Effector CD8-positive, alpha-beta T cell (primary cell): ENCODE data around the gene MRE11.
"Not testable (repeated sequence)": the region's sequence is repeated elsewhere in the genome, so short reads cannot be mapped to it uniquely, and the experiment has no call there.

ENCODE experiments used
- DNase-seq: peaks from one replicate; lab custom pipeline; 2025; lab: John Stamatoyannopoulos, UW

Gene MRE11

DNA sequence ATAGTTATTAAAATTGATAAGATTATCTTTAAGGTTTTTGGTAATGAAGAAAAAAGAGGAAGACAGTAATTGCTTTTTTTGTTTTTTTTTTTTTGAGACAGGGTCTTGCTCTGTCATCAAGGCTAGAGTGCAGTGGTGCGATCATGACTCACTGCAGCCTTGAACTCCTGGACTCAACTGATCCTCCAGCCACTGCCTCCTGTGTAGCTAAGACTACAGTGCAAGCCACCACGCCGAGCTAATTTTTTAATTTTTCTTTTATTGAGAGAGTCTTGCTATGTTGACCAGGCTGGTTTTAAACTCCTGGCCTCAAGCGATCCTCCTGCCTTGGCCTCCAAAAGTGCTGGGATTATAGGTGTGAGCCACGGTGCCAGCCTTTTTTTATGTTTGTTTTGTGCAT is 12.9 kb upstream of the MRE11 start:
- DNase-seq = not testable (repeated sequence)

DNA sequence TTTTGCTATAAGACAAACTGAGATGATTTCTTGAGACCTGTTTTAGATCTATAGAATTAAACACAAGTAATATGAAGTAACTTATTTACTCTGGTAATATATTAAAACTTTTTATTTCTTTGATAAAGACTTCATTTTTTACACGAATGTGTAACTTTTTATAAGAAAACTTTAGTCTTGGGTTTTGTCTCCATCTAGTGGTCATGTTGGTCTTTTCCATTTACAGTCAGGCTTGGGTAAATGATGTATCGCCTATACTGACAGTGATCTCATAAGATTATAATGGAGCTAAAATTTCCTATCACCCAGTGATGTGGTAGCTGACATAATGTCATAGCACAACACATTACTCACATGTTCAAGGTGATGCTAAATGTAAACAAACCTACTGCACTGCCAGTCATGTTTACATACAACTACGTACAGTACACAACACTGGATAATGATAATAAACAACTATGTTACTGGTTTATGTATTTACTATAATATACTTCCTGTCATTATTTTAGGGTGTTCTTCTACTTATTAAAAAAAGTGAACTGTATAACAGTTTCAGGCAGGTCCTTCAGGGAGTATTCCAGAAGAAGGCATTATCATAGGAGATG is 11.1 kb upstream of the MRE11 start:
- no peak for DNase-seq

DNA sequence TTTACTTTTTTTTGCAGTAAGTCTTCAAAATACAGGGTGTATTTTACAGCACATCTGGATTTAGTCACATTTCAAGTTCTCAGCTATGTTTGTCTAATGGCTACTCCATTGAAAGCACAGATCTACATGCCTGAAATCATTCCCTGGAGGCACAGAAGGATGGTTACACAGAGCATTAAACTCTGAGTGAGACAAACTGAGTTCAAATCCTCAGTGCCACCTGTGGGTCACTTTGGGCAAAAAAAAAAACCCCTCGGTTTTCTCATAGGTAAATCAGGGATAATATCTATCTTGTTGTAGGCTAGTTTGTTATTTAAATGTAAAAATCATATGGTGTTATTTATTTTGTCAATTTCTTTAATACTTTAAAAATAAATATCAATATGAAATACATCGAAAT is 7.9 kb upstream of the MRE11 start:
- DNase-seq = no peak

DNA sequence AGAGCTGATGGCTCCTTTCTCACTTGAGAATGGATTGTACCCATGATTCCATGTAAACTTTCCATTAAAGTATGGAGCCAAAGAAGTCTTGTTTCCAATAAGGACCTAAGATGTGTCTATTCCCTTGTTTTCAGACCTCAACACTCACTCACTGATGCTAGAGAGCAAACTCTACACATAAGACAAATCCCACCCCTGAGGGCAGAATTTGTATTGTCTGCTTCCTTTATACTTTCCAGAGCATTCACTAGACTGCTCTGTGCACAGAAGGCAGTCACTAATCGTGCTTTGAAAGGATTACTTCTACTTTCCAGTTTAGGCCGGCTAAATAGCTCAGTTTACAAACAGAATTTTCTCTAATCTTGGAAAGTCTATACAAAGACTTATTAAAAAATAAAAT is 6.5 kb upstream of the MRE11 start:
- DNase-seq = no peak

DNA sequence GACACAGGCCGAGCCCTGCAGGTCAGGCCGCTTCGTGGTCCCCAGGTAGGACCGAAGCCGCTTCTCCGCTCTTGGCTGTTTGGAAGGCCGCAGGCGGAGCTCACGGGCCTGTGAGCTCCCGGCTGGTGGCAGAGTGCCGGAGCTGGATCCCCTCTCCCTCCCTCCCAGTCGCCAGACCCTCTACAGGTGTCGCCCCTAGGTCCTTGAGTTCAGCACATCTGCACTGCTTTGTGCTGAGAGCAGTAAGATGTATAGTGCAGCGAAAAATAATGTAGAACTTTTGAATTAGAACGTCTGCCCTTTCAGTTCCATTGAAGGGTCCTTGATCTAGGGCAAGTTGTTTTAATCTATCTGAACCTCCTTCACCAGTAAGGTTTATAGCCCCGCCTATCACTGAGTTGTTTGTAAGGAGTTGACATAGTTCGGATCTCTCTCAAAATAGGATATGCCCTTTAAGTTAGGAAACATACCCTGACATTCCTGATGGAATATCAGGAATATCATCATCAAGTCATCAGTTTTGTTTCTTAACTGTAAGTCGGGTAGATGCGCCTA is 559 bp upstream of the MRE11 start:
- no peak for DNase-seq

DNA sequence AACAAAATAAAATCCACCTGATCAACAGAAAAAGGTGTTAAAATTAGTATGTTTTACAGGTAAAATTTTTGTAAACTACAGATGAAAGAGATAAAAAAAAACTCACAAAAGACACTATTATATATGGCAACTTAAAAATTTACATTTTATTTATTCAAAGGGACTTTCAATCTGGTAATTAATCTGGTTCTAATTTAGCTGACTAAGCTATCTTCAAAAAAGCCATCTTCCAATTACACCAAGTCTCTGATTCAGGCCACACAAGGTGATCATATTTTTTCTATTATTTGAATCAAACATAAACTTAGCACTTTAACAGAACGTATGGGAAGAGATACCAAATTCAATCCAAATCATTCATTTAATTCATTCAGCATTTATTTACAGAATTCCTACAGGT is 7.6 kb downstream of the MRE11 start:
- no peak for DNase-seq

DNA sequence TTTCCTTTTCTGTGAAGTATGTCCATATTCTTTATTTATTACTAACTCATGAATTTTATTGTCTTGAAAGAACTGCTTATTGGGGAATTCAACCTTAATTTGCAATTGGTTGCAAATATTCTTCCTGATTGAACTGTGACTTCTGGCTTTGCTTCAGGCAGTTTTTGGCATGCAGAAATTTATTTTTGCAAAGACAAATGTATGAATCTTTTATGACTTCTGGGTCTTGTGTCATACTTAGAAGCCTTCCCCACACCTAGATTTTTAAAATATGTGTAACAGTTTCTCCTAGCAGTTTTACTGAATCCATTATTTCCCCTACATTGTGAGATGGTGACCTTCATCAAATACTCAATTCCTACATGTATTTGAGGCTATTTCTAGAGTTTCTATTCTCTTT is 12.3 kb downstream of the MRE11 start:
- no peak for DNase-seq

DNA sequence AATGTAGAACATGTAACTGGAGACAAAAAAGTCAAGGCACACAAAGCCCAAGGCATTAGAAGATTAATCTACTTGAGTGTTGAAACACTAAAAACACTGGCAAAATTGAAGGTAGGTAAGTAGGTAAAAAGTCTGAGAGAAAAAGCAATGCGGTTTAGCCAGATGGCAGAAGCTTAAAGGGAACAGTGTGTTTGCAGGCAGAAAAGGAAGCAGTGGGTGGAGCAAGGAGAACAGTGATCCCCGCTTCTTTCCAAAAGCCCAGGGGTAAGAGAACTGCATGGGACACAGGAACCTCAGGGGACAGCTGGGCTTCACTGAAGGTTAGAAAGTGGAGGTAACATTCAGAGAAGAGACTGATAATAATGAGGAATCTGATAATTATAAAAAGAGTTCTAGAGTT is 16.0 kb downstream of the MRE11 start:
- DNase-seq = no peak

DNA sequence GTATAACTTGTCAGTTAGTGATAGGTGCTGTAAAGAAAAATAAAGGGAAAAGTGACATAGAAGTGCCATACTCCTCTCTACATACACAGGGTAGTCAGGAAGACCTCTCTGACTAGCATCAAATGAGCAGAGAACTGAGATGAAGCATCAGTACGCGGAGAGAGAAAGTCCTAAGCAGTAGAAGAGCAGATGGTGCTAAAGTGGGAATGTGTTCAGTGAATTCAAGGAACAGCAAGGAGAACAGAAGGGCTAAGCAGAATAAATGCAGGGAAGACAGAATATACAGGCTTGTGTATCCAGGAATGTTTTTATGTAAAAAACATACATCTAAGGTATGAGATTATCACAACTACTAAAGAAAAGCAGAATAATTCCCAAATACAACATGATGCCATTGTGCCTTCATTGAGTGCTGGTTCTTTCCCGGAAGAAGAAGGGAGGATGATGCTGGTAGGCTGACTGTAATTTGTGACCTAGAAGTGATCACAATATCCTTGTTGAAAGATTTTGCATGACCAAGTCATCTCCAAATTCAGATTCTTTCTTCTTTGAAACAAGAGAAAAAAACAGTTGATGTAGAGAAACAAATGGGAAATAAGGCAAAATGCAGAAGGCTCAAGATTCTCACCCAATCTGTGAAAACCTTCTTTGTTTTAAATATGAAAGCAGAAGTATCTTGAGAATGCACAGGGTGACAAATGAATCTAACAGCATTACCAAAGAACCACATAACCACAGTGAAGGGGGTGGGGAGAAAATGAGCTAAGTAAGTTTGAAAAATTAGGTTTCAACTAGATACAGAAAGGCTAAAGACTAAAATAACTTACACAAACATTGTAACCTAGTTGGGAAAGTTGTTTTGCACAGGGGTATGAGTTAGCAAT is 20.5 kb downstream of the MRE11 start:
- no peak for DNase-seq

DNA sequence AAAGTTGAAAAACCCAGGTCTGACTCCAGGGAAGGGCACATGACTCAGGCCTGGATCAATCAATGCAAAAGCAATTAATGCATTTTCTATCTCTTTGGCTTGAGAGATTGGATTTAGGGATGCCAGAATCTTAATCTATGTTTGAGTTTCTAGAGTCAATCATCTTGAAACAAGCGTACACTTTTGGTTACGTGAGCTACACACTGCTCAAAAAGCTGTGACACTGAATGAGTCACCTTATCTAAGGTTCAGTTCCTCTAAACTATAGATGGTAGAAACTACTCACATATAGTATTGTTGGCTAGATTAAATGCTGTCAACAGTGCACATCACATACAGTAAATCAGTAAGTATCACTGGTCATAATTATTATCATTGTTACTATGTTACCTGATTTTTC is 24.2 kb downstream of the MRE11 start:
- DNase-seq = no peak

DNA sequence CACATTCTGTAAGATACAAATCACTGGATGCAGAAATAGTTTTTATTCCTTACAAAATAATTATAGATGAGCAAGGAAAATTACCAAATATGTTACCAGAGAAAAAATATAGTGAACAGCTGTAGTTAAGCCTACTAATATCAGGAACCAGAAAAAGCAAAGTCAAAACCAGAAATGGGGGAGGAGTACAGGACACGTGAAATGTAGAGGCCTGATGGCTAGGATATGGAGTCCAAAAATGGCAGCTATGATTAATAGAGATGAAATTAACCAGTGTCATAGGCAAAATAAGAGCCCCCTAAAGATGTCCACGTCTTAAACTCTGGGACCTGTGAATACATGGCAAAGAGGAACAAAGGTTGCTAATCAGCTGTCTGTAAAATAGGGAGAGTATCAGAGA is 34.1 kb downstream of the MRE11 start:
- no peak for DNase-seq

DNA sequence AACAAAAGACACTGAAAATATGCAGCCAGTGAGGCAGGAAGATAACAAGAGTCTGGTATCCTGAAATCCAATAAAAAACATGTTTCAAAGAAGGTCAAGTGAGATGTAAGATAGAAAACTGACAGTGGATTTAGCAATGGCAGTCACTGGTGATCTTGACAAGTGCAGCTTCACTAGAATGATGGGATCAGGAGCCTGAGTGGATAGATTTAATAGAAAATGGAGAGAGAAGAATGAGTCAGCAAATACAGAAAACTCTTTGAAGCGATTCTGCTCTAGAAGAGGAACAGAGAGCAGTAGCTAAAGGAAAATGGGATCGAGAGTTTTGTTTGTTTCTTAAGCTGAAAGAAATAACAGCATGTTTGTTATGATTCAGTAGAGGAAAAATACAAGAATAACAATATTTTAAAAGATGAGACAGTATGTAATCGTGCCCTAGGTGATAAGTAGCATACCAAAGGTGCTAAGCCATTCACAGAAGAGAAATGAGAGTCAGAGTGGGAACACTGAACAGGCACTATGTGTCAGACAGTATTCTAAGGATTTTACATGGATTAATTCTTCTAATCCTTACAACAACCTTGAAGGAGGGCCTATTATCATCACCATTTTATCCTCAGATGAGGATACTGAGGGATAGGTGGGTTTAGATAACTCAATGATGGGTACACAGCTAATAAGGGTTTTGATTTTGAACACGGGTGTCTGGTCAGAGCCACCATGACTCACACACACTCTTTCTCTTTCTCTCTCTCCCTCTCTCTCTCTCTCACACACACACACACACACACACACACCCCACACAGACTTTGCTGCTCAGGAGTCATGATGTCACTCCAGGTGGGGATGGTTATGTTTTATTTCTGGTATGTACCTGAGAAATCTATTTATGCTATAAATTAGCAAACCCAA is 36.3 kb downstream of the MRE11 start:
- no peak for DNase-seq

DNA sequence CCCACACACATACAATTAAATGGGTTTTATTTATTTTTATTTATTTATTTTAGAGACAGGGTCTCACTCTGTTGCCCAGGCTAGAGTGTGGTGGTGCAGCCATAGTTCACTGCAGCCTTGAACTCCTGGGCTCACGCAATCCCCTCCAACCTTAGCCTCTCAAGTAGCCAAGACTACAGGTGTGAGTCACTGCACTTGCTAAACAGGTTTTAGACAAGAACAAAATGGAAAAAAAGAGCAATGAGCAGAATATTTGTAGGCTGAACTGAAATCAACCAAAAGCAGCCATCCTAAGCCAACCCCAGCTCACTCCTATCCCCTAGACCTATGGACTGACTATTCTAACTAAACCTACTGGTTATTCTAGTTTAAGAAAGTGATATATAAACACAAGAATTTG is 37.8 kb downstream of the MRE11 start:
- no peak for DNase-seq

DNA sequence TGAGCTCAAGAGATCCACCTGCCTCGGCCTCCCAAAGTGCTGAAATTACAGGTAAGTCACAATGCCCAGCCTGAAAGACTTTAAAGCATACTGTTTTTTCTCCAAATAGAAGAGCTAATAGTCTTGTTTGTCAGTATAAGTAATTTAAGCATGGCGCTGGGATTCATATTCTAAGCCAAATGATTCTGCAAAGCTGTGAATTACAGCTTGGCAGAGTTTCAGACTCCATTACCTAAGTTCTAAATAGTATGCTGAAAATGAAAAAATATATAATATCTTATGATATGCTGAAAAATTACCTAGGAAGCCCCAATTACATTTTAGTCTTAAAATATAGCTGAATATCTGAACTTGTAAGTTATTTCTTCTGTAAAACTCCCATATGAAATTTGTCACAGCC is 39.3 kb downstream of the MRE11 start:
- no peak for DNase-seq

DNA sequence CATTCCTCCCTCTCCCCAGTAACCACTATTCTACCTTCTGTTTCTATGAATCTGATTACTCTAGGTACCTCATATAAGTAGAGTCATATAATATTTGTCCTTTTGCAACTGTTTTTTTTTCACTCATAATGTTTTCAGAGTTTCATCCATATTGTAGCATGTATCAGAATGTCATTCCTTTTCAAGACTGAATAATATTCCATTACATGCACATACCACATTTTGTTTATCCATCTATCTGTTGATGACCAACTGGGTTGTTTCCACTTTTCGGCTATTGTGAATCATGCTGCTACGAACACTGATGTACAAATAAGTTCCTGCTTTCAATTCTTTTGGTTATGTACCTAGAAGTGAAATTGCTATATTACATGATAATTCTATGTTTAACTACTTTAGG is 40.7 kb downstream of the MRE11 start:
- DNase-seq = no peak

DNA sequence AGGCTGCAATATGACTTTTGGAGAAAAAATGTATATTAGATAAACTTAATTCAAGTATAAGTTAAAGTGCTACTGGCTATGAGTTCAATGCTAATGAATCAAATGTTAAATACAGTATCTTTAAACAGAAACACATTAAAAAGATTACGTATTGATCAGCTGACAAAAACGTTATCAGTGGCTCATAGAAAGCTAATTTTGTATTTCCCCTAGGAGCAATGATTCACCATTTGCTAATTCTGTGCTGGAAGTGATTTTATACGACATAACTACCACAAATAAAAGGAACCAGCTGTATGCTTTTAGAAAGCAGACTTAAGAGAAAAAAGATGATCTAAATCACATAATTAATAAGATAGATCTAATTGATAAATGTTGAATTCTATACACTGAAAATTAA is 43.6 kb downstream of the MRE11 start:
- no peak for DNase-seq

DNA sequence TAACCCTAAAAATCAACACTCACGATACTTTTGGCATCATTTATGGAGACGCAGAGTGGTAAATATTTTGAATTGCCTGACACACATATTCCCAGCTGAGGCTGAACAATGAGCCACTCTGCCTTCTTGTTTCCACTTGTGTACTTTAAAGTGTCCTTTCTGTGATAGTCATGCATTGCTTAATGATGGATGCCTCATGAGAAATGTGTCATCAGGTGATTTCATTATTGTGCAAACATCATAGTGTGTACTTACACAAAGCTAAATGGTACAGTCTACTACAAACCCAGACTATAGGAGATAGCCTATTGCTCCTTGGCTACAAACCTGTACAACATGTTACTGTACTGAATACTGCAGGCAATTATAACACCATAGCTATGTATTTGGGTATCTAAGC is 44.2 kb downstream of the MRE11 start:
- no peak for DNase-seq

DNA sequence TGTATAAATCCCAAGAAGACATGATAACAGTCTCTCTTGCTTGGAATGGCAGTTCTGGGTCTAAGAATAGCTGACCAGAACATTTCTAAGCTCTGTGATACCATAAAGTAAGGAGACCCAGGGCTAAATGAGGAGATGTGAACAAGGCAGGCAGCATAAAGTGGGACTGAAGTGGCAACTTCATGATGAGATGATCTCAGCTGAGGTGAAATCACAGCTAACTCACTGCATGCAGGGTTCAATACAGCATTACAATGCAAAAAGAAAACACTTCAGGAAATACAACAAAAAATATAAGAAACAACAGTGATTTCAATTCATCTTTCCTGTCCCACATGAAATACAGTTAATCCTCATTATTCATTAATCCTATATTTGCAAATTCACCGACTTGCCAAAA is 44.6 kb downstream of the MRE11 start:
- no peak for DNase-seq

DNA sequence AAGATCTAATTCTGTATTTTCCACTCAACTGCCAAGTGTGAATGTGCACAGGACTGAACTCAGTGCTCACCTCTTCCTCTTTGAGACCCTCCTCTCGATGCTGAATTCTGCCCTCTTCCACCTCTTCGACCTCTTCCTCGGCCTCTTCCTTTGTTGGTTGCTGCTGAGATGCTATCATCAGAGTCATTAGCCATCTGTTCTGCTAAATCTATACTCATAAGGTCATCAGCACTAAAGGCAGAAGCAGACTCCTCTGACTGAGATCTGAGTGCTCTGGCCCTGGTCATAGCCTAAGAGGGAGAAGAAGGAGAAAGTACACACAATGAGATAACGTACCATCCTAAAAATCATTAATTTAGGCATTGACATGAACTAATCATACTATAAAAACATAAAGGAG is 46.5 kb downstream of the MRE11 start:
- DNase-seq = no peak

DNA sequence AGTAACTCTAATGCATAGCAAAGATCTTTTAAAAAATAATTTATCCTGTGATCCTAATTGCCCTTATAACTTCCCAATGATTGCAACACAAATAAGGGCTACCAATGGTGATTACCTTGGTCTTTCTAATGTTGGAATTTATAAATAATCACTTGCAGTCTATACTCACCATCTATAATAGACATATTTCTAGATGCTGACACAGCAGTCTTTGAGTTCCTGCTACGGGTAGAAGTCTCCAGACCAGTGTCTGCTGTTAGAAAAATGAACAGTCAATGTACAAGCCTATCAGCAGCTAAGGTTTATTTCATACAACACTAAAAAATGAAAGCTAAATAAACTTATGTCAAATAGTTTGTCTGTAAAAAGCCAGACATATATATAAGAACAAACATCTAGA is 48.0 kb downstream of the MRE11 start:
- DNase-seq = no peak

DNA sequence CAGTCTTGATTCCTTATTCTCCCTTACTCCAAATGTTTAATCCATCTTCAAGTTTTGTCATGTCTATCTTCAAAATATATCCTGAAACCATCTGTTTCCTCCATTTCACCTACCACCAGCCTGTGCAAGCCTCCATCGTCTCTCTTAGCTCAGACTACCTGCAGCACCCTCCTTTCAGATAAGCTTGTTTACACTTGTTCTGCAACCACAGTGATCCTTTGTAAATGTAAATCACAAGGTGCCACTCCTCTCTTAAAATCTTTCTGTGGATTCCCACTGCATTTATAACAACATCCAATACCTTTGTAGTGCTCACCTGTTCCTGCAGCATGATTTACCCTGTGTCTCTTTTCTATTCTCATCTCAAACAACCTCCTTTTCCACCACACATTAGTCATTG is 60.6 kb downstream of the MRE11 start:
- no peak for DNase-seq

DNA sequence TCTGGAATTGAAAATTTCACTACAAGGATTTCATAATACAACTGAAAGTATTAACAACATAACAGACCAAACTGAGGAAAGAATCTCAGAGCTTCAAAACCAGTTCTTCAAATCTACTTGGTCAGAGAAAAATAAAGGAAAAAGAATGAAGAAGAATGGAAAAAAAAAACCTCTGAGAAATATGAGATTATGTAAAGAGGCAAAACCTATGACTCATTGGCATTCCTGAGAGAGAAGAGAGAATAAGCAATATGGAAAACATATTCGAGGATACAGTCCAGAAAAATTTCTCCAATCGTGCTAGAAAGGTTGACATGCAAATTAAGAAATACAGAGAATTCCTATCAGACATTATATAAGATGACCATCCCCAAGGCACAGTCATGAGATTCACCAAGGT is 69.0 kb downstream of the MRE11 start:
- DNase-seq = no peak
